Measurements from ENCODE around the gene PLA2G4E. TPM values are rescaled to one million over a fixed set of nuclear protein-coding genes. Genes with fewer than 3 reads are reported as not detected.
A peak's percentile ranks its signal among the peaks of the same experiment; 100 is the strongest.

Gene PLA2G4E, protein sequence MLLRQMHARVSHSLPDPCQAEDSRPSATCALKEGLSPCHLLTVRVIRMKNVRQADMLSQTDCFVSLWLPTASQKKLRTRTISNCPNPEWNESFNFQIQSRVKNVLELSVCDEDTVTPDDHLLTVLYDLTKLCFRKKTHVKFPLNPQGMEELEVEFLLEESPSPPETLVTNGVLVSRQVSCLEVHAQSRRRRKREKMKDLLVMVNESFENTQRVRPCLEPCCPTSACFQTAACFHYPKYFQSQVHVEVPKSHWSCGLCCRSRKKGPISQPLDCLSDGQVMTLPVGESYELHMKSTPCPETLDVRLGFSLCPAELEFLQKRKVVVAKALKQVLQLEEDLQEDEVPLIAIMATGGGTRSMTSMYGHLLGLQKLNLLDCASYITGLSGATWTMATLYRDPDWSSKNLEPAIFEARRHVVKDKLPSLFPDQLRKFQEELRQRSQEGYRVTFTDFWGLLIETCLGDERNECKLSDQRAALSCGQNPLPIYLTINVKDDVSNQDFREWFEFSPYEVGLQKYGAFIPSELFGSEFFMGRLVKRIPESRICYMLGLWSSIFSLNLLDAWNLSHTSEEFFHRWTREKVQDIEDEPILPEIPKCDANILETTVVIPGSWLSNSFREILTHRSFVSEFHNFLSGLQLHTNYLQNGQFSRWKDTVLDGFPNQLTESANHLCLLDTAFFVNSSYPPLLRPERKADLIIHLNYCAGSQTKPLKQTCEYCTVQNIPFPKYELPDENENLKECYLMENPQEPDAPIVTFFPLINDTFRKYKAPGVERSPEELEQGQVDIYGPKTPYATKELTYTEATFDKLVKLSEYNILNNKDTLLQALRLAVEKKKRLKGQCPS
- not detected for total RNA-seq (2013)
- polyA plus RNA-seq (not detected), polyA minus RNA-seq (not detected in 2 replicates), total RNA-seq (0 to 1.2 (median 0.13) reads per million in 11 experiments)

GRCh38 chr15:42020713-42021273 lies at the start of gene PLA2G4E:
Gene PLA2G4E, minus strand, starts transcription at chr15:42021042. Its CDS starts 12 bp downstream, at chr15:42021030.
- H3K27ac ChIP-seq (ENCODE audit: low read depth in 1 of 2, low read length in 2 of 2) = no peak within 1 kb of the TSS
- 96% methylated on average over 4 of the region's 5 CpGs for WGBS (ENCODE audit: insufficient coverage)
- TF ChIP-seq CTCF (IDR thresholded peaks at IDR 0.05) = no peak
- intact Hi-C loops (cut with micrococcal nuclease) = no loop called here
- DNase-seq = no peak
- Mint-ChIP-seq H3K27me3 (ENCODE audit: low read depth in 3 of 3) (peaks cover 0 to 7% (median 2%) of the 10 kb centered on the region in 3 donors), H3K4me3 (no peak within 1 kb of the TSS), H3K9me3 (peaks cover 4 to 16% (median 11%) of the 10 kb centered on the region in 7 donors), H3K4me1 (no peaks in the 10 kb centered on the region), H3K27ac (peak within 1 kb of the TSS in 2 of 7 donors; percentile 21 to 35), H3K36me3 (no peaks in the 10 kb centered on the region)
- H2AFZ ChIP-seq (ENCODE audit: insufficient read depth, low read depth, low read length, poor library complexity, severe bottlenecking) = no peak within 1 kb of the TSS
- no peaks in the 10 kb centered on the region for H4K20me1 ChIP-seq (ENCODE audit: insufficient read depth, low read length)
- H3K9me3 ChIP-seq (replicated peaks in 1 of 2; ENCODE audit: control insufficient read depth in 1 of 2, insufficient read depth in 1 of 2, low read length in 2 of 2) = peaks cover 0 to 9% of the 10 kb centered on the region in 2 donors
- no peaks in the 10 kb centered on the region for H3K27me3 ChIP-seq (ENCODE audit: control insufficient read depth in 2 of 2, insufficient read depth in 2 of 2, low read length in 2 of 2)
- no peaks in the 10 kb centered on the region for H3K4me1 ChIP-seq (ENCODE audit: control insufficient read depth in 1 of 2, insufficient read depth in 2 of 2, low read length in 2 of 2)
- H3K4me2 ChIP-seq (replicated peaks; ENCODE audit: extremely low read depth, low read length, poor library complexity, severe bottlenecking) = no peak within 1 kb of the TSS
- H3K79me2 ChIP-seq (ENCODE audit: insufficient read depth, low read length) = no peaks in the 10 kb centered on the region
- H3K9ac ChIP-seq (ENCODE audit: insufficient read depth, low read length, poor library complexity, severe bottlenecking) = no peak within 1 kb of the TSS
- H3K36me3 ChIP-seq (replicated peaks in 1 of 2; ENCODE audit: control insufficient read depth in 1 of 2, insufficient read depth in 2 of 2, low read length in 2 of 2) = no peaks in the 10 kb centered on the region
- no peak within 1 kb of the TSS for H3K4me3 ChIP-seq (replicated peaks in 1 of 3; ENCODE audit: low read depth in 2 of 3, low read length in 3 of 3)

All from CD14-positive monocyte (primary cell).